GM20000 (cell line): ENCODE data around the gene SPIN2A.
"Not testable (repeated sequence)": the region's sequence is repeated elsewhere in the genome, so short reads cannot be mapped to it uniquely, and the experiment has no call there.

Source experiments
- DNase-seq: peaks from one replicate; pipeline ENCODE4 v3.0.0; 2012; ENCODE audit warnings: low spot score
- CTCF ChIP-seq: IDR thresholded peaks from 2 replicates; pipeline ENCODE4 v1.5.1; 2012; ENCODE audit warnings: mild to moderate bottlenecking, control low read depth; ENCODE audit errors: extremely low read depth, missing control alignments

SPIN2A gene

GRCh38 chrX:57104921-57105398 is 32.2 kb downstream of the SPIN2A start:
- TF ChIP-seq CTCF = no peak

GRCh38 chrX:57104406-57104805 is 32.8 kb downstream of the SPIN2A start:
- no peak for DNase-seq
- TF ChIP-seq CTCF = no peak

More at GRCh38 chrX:57104921-57105398, 32.2 kb downstream of the SPIN2A start:
- DNase-seq = no peak

- TF ChIP-seq CTCF = no peak
- DNase-seq = no peak
Measured at GRCh38 chrX:57103489-57103888, 33.7 kb downstream of the SPIN2A start.

GRCh38 chrX:57102918-57103317 is 34.3 kb downstream of the SPIN2A start:
- DNase-seq = not testable (repeated sequence)
